T-cell (primary cell): ENCODE measurements around the gene STX8. TPM values are rescaled to one million over a fixed set of nuclear protein-coding genes. Genes with fewer than 3 reads are reported as not detected.
"Not testable (repeated sequence)": the region's sequence is repeated elsewhere in the genome, so short reads cannot be mapped to it uniquely, and the experiment has no call there.

Source experiments
- ATAC-seq, 4 experiments: fragments of 200-7000 bp in 3 of 4; fragments of 150-1000 bp in 1 of 4; cut with Tn5 transposase; replicated peaks in 1 of 4; 1 replicate in 3 of 4; 2 replicates in 1 of 4; pipeline ENCODE4 v1.10.0; 2021; ENCODE audit warnings: moderate library complexity in 3 of 4, mild to moderate bottlenecking in 2 of 4, moderate number of reproducible peaks in 1 of 4
- CTCF ChIA-PET, 2 donors: fragments of 300-600 bp; sonication (Branson Sonifier 250); formaldehyde crosslinking; loops; one replicate each; lab custom pipeline; 2022; ENCODE audit warnings: antibody characterized with exemption in 2 of 2; lab: Charles Lee
- POLR2A ChIA-PET, 2 donors: fragments of 300-600 bp; sonication (Branson Sonifier 250); formaldehyde crosslinking; loops; one replicate each; lab custom pipeline; 2022; ENCODE audit warnings: antibody characterized with exemption in 2 of 2; lab: Charles Lee
- DNase-seq, 35 experiments: peaks; one replicate each; pipeline versions ENCODE4 v3.0.0 to v3.0.0-alpha.2; 2013 to 2023
- H3K27ac ChIP-seq: one replicate; pipeline ENCODE4 v1.5.1; 2013; ENCODE audit warnings: low read length
- H3K27me3 ChIP-seq, 2 experiments: replicated peaks in 1 of 2; 1 replicate in 1 of 2; 2 replicates in 1 of 2; pipeline versions ENCODE4 v1.6.1 to v1.7.0; 2013; ENCODE audit warnings: low read length in 1 of 2, mixed read lengths in 1 of 2; ENCODE audit not compliant: control insufficient read depth in 2 of 2, insufficient read depth in 2 of 2; ENCODE audit errors: extremely low read depth in 1 of 2
- H3K36me3 ChIP-seq, 2 donors: 1 replicate in 1 of 2; 2 replicates in 1 of 2; pipeline versions ENCODE4 v1.6.1 to v1.7.0; 2013; ENCODE audit warnings: low read length in 1 of 2; ENCODE audit not compliant: control insufficient read depth in 2 of 2, insufficient read depth in 1 of 2; ENCODE audit errors: extremely low read depth in 1 of 2
- H3K4me1 ChIP-seq, 2 experiments: 1 replicate in 1 of 2; 2 replicates in 1 of 2; pipeline versions ENCODE4 v1.6.1 to v1.7.0; 2013; ENCODE audit warnings: low read length in 2 of 2, mixed read lengths in 1 of 2; ENCODE audit not compliant: insufficient read depth in 2 of 2, control insufficient read depth in 1 of 2; ENCODE audit errors: extremely low read depth in 1 of 2
- H3K4me3 ChIP-seq, 2 donors: 1 replicate in 1 of 2; 2 replicates in 1 of 2; pipeline versions ENCODE4 v1.5.1 to v1.7.0; 2013; ENCODE audit warnings: mild to moderate bottlenecking in 2 of 2, low read length in 1 of 2, moderate library complexity in 1 of 2; ENCODE audit not compliant: control insufficient read depth in 1 of 2; ENCODE audit errors: extremely low read depth in 1 of 2
- H3K9me3 ChIP-seq: 2 replicates; pipeline ENCODE4 v1.7.0; 2013
- H3K27ac Mint-ChIP-seq, 2 donors: one replicate each; pipeline ENCODE4 v1.8.0; 2020 to 2021; ENCODE audit warnings: mild to moderate bottlenecking in 2 of 2, mixed read lengths in 2 of 2
- H3K27me3 Mint-ChIP-seq, 2 donors: one replicate each; pipeline ENCODE4 v1.8.0; 2021 to 2022; ENCODE audit warnings: mixed read lengths in 2 of 2
- H3K36me3 Mint-ChIP-seq: one replicate; pipeline ENCODE4 v1.8.0; 2021; ENCODE audit warnings: mixed read lengths
- H3K4me1 Mint-ChIP-seq, 3 donors: one replicate each; pipeline ENCODE4 v1.8.0; 2020 to 2022; ENCODE audit warnings: mixed read lengths in 3 of 3, mild to moderate bottlenecking in 1 of 3
- H3K4me3 Mint-ChIP-seq, 3 donors: one replicate each; pipeline ENCODE4 v1.8.0; 2020 to 2022; ENCODE audit warnings: mild to moderate bottlenecking in 3 of 3, mixed read lengths in 3 of 3, moderate library complexity in 3 of 3
- H3K9me3 Mint-ChIP-seq, 3 donors: one replicate each; pipeline ENCODE4 v1.8.0; 2020 to 2022; ENCODE audit warnings: mixed read lengths in 3 of 3
- WGBS: methylation state at CpG from one replicate; pipeline ENCODE4 v1.1.5; 2013; ENCODE audit warnings: missing lambda C conversion rate; ENCODE audit not compliant: insufficient coverage; 5-methylcytosine and 5-hydroxymethylcytosine counted together
- total RNA-seq, 35 experiments: library from RNA in 6 of 35; stranded (reverse) in 6 of 35; fragments of 120-200 nt in 1 of 35; gene quantifications; one replicate each; pipeline versions ENCODE4 v1.2.1 to v1.2.4 and lab custom pipeline; 2013 to 2026

The STX8 gene
- total RNA-seq, 5 donors from 2014 or later (not counting 1 experiment from before 2014, with no cell fraction given) = 34.1 to 65.2 (median 57.8) TPM

DNA sequence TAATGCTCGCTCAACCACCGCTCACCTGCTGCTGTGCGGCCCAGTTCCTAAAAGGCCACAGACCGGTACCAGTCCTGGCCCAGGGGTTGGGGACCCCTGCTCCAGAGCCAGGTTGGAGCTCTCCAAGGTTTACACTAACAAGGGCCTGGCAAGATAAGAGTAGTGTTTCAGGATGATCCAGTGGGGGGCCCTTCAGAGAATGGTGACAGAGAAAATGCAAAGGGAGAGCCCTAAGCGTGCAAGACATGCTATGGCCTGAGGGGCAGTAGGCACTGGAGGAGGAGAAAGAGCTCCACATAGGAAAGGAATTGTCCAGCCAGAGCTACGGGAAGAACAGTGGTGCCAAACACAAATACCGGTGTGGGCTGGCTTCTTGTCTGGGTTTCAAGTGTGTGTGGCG lies 233.4 kb downstream of the STX8 start:
- Histone ChIP-seq H3K27ac (no peak overlapping the region), H3K9me3 (no peaks in the 10 kb centered on the region), H3K36me3 (no peaks in the 10 kb centered on the region), H3K27me3 (no peaks in the 10 kb centered on the region), H3K4me1 (no peaks in the 10 kb centered on the region), H3K4me3 (no peak overlapping the region)
- POLR2A ChIA-PET = no interaction called here
- CTCF ChIA-PET = no interaction called here
- ATAC-seq = no peak
- WGBS = 100% methylated on average over 7 of the region's 8 CpGs
- Mint-ChIP-seq H3K9me3 (peaks cover 0 to 3% (median 3%) of the 10 kb centered on the region in 3 donors), H3K27ac (no peak overlapping the region), H3K27me3 (no peaks in the 10 kb centered on the region), H3K4me3 (no peak overlapping the region), H3K4me1 (peaks cover 0 to 5% (median 2%) of the 10 kb centered on the region in 3 donors), H3K36me3 (peaks cover 29% of the 10 kb centered on the region)
- DNase-seq = no peak

DNA sequence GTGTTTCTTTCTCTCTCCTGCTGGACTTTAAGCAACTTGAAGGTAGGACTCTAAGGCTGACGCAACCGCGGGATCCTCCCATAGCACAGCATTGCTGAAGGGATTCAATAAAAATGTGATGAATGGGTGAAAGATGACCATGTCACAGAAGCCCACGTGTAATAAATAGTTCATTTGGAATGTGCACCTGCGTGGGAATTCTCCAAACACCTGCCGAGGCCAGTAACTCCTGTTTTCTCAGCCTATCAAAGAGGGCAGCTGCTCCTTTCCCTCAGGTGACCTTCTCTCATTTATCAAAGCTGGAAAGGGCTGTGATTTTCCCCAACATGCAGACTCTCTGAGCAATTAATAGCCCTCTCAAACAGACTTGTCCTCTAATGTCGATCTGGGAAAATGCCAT lies 235.7 kb downstream of the STX8 start:
- no peak overlapping the region for H3K27ac Mint-ChIP-seq
- Histone ChIP-seq H3K27ac (no peak overlapping the region), H3K9me3 (no peaks in the 10 kb centered on the region), H3K4me1 (no peaks in the 10 kb centered on the region), H3K27me3 (no peaks in the 10 kb centered on the region), H3K36me3 (no peaks in the 10 kb centered on the region), H3K4me3 (no peak overlapping the region)
- peaks cover 0 to 16% (median 11%) of the 10 kb centered on the region in 3 donors for H3K9me3 Mint-ChIP-seq
- ChIA-PET CTCF (no interaction called here), POLR2A (no interaction called here)
- ATAC-seq = no peak
- no peaks in the 10 kb centered on the region for H3K27me3 Mint-ChIP-seq
- DNase-seq = no peak
- no peak overlapping the region for H3K4me3 Mint-ChIP-seq
- no peaks in the 10 kb centered on the region for H3K4me1 Mint-ChIP-seq
- 100% methylated on average over 1 of the region's 7 CpGs for WGBS
- peaks cover 43% of the 10 kb centered on the region for H3K36me3 Mint-ChIP-seq

DNA sequence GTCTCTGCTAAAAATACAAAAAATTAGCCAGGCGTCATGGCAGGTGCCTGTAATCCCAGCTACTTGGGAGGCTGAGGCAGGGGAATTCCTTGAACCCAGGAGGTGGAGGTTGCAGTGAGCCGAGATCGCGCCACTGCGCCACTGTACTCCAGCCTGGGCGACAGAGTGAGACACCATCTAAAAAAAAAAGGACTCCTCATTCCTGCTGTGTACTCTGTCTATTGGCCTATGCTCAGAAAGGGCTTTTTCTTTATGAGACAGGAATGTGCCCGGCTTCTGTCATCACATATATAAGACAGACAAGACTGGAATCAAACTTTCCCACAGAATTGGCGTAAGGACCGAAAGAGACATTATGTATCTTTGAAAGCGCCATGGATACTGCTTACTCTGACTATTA lies 236.1 kb downstream of the STX8 start:
- H3K4me3 Mint-ChIP-seq, H3K27ac Mint-ChIP-seq, CTCF ChIA-PET, H3K9me3 ChIP-seq, H3K27me3 ChIP-seq, POLR2A ChIA-PET, DNase-seq, H3K27me3 Mint-ChIP-seq, H3K27ac ChIP-seq, ATAC-seq, H3K4me1 Mint-ChIP-seq, H3K36me3 ChIP-seq, H3K4me1 ChIP-seq, H3K4me3 ChIP-seq: not testable (repeated sequence)
- Mint-ChIP-seq H3K36me3 (peaks cover 48% of the 10 kb centered on the region), H3K9me3 (peaks cover 0 to 21% (median 16%) of the 10 kb centered on the region in 3 donors)
- WGBS = 100% methylated on average over 7 of the region's 10 CpGs

DNA sequence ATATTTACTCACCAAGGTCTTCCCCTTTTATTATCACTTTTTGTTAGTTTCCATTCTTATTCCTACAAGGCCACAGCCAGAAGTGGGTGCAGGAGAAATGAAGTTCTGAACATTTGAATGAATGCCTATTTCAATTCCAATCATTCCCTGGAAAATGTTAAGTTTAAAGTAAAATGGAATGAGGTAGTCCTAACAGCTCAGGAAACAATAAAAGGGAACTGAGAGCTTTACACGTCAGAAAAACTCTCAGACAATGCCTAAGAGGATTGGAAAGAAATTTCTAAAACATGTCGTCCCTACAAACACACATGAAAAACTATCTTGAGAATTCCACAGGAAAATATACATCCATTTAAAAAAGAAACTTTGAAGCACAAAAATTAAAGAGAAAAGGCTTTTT lies 238.8 kb downstream of the STX8 start:
- Mint-ChIP-seq H3K36me3 (peaks cover 48% of the 10 kb centered on the region), H3K9me3 (peaks cover 0 to 23% (median 19%) of the 10 kb centered on the region in 3 donors), H3K27me3 (no peaks in the 10 kb centered on the region), H3K4me3 (no peak overlapping the region), H3K27ac (no peak overlapping the region), H3K4me1 (no peaks in the 10 kb centered on the region)
- ATAC-seq = no peak
- CTCF ChIA-PET = no interaction called here
- no peak for DNase-seq
- no peaks in the 10 kb centered on the region for H3K27me3 ChIP-seq
- H3K4me1 ChIP-seq = no peaks in the 10 kb centered on the region
- no peak overlapping the region for H3K4me3 ChIP-seq
- no peak overlapping the region for H3K27ac ChIP-seq
- no peaks in the 10 kb centered on the region for H3K9me3 ChIP-seq
- no peaks in the 10 kb centered on the region for H3K36me3 ChIP-seq
- POLR2A ChIA-PET = interaction anchor here in 1 of 2 donors (0.6 kb wide), 1 partner anchor 141 kb away, joined by 3 read pairs; no protein-coding TSS in a partner anchor
- WGBS = no CpG with 5 or more reads among the region's 2 CpGs

DNA sequence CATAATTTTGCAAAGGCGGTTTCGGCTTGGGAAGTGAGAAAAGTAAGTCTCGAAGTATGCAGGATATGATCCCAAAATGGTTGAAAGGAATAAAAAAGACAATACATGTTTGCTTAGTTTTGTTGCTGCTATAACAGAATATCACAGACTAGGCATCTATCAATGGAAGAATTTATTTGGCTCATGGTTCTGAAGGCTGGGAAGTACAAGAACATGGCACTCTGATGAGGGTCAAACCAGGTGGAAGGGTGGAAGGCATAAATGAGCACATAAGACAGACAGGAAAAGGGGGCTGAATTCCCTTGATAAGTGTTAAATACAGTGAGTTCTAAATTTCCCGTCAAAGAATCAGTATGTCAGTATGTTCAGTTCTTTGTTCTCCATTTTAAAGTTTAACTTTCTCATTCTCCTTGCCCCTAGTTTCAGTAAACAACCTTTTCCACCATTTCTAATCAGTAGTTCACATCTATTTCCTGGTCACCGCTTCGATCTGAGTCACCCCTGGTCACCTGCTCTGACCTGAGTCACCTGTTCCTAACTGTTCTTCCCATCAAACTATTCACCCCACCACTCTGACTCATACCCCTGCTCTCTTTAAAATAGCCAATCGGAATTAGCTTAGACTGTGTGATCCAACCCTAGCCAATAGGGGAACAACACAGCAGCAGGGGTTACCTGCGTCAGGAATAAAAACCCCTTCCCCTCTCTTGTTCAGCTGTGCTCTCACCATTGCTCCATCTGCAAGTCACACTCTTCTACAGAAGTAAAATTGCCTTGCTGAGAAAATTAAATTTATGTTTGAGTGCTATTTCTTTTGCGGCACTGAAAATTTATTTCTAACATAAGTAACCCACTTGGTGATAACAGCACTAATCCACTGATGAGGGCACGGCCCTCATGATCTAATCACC lies 240.8 kb downstream of the STX8 start:
- CTCF ChIA-PET = no interaction called here
- Mint-ChIP-seq H3K27me3 (no peaks in the 10 kb centered on the region), H3K27ac (no peak overlapping the region), H3K9me3 (peaks cover 0 to 23% (median 19%) of the 10 kb centered on the region in 3 donors), H3K4me1 (no peaks in the 10 kb centered on the region), H3K36me3 (peaks cover 40% of the 10 kb centered on the region), H3K4me3 (no peak overlapping the region)
- Histone ChIP-seq H3K36me3 (peaks cover 0 to 6% of the 10 kb centered on the region in 2 donors), H3K9me3 (no peaks in the 10 kb centered on the region), H3K4me1 (no peaks in the 10 kb centered on the region), H3K27ac (no peak overlapping the region), H3K27me3 (no peaks in the 10 kb centered on the region), H3K4me3 (no peak overlapping the region)
- 95% methylated on average over 3 of the region's 10 CpGs for WGBS
- no peak for DNase-seq
- POLR2A ChIA-PET = no interaction called here
- no peak for ATAC-seq

DNA sequence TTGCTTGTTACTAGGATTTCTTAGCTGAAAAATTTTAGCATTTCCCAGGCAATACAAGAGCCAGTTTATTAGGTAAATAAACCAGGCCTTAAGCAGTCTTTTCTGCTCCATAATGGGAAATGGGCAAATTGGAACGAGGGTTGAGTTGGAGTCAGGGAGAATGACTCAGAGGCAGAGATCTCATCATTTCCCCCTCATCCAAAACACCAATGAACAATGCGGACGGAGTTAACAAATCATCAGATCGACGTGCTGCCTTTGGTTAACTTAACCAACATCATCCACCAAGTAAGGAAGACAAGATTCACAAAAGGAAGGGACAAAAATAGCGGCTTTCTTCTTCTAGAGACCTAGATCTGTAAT lies 243.5 kb downstream of the STX8 start:
- ChIA-PET CTCF (no interaction called here), POLR2A (no interaction called here)
- peaks cover 0 to 6% of the 10 kb centered on the region in 2 donors for H3K36me3 ChIP-seq
- no peaks in the 10 kb centered on the region for H3K4me1 Mint-ChIP-seq
- H3K27me3 Mint-ChIP-seq = no peaks in the 10 kb centered on the region
- H3K36me3 Mint-ChIP-seq = peaks cover 29% of the 10 kb centered on the region
- ATAC-seq (no peak), DNase-seq (no peak)
- no peak overlapping the region for H3K27ac ChIP-seq
- no peak overlapping the region for H3K27ac Mint-ChIP-seq
- no peaks in the 10 kb centered on the region for H3K9me3 ChIP-seq
- no peaks in the 10 kb centered on the region for H3K4me1 ChIP-seq
- WGBS = no CpG with 5 or more reads among the region's 6 CpGs
- no peak overlapping the region for H3K4me3 ChIP-seq
- H3K9me3 Mint-ChIP-seq = peaks cover 0 to 20% (median 16%) of the 10 kb centered on the region in 3 donors
- H3K4me3 Mint-ChIP-seq = no peak overlapping the region
- H3K27me3 ChIP-seq = no peaks in the 10 kb centered on the region
